ENCODE measurements around the gene KLHDC4.

Gene KLHDC4

DNA sequence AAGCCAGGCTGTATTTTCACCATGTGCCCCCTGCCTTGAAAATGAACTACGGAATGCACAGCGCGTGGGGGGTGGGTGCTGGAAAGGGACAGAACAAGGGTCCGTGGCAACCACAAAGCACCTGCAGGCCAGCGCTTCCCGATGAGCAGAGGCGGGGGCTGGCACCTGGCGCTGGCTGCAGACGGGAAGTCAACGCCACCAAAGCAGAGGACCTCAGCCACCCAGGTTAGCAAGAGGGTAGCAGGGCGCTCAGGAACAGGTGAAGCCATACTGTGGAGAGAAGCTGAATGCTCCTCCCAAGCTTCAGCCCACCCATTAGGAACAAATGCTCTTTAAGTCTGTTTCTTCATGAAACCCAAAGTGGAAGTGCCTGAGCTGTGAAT, 64.7 kb downstream of the KLHDC4 start:
- no peak for DNase-seq (ENCODE audit: low read depth in 3 of 3)

DNA sequence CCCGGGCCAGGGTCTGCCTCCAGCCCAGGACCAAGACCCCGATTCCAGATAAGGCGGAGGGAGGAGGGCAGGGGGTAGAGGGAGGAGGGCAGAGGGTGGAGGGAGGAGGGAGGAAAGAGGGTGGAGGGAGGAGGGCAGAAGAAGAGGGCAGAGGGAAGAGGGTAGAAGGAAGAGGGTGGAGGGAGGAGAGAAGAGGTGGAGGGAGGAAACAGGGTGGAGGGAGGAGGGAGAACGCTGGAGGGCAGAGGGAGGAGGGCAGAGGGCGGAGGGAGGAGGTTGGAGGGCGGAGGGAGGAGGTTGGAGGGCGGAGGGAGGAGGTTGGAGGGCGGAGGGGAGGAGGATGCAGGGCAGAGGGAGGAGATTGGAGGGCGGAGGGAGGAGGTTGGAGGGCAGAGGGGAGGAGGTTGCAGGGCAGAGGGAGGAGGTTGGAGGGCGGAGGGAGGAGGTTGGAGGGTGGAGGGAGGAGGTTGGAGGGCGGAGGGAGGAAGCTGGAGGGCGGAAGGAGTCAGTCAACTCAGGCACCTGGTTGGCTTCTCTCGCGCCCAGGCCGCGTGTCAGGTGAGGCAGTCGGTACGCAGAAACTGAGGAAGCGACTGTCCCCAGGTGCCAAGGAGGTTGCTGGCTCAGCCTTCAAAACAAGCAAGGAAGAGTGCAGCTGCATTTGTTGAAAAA, 65.2 kb downstream of the KLHDC4 start:
- no peak for DNase-seq (ENCODE audit: low read depth in 3 of 3)

DNA sequence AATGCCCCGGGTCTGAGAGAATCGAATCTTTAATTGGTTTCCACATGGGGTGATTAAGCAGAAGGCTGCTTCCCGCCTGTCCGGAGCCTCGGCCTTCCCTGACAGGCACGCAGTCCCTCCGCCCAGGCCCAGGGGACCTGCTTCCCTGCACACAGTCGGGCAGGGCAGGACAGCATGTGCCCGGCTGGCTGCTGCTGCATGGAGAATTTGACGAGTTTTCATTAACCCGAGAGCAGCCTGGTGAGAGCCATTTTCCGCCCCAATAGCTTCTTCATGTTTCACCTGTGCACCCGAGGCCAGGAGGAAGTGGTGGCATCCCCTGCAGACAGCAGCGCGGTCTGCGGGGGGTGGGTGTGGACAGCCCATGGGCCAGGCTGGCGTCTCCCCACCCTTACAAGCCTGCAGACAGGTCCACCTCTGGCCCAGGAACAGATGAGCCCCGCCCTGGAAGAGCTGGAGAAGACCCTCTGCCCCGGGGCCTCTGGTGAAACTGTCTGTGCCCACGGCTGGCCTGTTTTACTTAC, 67.0 kb downstream of the KLHDC4 start:
- no peak for DNase-seq (ENCODE audit: low read depth in 3 of 3)

DNA sequence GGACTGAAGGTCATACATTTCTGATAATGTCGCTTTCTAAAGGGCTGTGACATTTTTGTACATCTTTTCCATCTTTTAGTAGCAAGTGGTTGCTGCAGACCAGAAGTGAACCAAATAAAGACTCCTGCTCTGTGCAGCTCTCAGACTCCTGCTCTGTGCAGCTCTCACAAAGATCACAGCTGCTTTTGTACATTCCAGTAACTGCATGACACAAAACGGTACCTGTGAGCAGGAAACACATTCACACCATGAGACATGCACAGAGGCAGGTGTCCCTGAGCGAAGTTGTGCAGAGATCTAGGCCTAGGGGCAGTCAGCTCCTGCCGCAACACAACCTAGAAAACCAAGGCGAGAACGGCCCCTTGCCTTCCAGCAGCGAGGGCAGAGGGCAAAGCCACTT, 67.5 kb downstream of the KLHDC4 start:
- no peak for DNase-seq (ENCODE audit: low read depth in 3 of 3)

DNA sequence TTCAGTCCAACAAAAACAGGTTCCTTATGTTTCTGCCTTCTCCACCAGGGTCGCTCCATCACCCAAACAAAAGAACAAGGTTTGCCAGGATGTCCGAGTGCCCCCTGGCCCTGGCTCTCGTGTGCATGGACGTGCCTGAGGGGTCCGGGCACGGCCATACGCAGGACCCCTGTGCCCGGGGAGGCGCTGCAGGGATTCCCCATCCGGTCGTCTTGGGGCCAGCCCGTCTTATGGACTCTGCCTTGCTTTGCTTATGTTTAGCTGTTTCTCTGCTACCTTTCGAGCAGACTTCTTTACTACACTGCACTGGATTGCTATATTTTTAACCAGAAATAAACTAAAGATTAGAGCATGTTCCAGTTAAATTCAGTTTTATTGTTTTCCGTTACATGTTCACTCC, 68.0 kb downstream of the KLHDC4 start:
- no peak for DNase-seq (ENCODE audit: low read depth in 3 of 3)

DNA sequence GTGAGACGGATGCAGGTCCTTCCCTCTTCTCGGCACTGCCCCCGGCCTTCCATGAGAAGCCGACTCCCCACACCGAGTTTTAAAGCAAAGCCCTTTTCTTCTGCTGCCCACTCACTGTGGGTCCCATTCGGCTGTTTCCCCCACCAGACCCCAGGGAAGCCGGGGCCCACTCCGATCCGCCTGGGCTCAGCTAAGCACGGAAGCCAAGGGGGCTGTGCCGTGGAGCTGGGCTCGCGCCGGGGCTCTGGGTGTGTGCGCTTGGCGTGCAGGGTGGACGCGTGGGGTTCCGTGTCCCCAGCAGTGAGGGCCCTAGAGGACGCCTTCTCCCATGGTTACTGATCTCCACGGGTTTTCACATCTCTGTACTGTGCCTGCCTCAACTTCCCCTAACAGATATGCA, 68.5 kb downstream of the KLHDC4 start:
- no peak for DNase-seq (ENCODE audit: low read depth in 3 of 3)

DNA sequence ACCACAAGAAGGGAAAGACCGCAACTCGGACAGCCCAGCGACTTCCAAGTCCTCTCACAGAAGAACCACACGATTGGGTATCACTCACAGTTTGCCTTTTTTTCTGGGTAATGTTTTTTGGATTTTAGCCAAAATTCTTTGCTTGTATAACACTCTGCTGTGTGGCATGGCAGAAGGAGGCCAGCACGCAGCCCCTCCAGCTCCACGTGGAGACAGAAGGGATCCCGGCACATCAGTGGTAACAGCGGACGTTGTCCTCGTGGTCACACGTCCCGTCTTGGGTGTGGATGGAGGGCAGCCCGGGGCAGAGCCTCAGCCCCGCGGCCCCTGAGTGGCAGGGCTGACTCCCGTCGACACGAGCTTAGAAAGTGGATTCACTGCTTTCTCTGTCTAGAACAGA, 69.1 kb downstream of the KLHDC4 start:
- no peak for DNase-seq (ENCODE audit: low read depth in 3 of 3)

DNA sequence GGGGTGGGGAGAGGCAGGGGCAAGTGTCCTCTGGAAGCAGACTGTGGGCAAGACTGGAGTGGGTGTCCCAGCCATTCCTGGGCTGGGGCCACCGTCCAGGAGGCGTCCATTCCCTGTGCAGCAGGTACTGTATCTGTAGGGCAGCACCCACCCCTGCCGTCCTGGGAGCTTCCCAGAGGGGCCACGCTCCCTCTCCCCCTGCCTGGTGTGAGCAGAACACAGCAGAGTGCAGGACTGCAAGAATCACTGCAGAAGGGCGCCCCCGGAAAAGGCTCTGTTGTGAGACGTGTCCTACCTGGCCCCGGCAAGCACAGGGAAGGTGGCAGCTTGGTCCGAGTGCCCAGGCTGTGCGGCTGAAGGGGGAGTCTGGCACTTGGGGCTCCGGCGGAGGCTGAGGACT, 70.3 kb downstream of the KLHDC4 start:
- DNase-seq (ENCODE audit: low read depth in 3 of 3), result no peak

DNA sequence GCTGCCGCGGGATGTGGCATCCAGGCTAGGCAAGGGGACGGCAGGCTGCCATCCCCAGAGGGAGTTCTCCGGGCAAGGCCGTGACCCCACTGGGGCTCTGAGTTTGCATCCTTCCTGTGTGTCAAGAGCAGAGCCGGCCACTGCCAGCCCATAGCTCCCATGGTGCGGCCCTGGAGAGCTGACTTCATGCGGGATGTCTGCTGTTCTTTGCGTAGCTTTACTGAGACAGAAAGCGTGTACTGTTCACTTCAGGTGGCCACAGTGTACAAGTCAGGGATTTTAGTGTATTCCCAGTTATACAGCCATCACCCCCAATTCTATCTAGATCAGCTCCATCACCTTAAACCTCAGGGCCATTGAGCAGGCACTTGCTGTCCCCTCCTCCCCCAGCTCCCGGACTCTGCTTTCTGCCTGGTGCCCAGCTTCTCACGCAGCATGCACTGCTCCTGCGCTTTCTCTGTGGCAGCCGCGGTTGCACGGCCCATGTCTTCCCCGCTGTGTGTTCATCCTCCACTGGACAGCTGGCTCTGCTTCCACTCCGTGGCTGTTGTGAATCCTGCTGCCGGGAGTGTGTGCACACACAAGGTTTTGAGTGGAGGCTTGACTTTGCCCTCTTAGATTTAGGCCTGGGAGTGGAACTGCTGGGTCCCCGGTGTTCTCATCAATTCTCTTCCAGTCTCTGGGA, 71.2 kb downstream of the KLHDC4 start:
- DNase-seq (ENCODE audit: low read depth in 3 of 3), result no peak

DNA sequence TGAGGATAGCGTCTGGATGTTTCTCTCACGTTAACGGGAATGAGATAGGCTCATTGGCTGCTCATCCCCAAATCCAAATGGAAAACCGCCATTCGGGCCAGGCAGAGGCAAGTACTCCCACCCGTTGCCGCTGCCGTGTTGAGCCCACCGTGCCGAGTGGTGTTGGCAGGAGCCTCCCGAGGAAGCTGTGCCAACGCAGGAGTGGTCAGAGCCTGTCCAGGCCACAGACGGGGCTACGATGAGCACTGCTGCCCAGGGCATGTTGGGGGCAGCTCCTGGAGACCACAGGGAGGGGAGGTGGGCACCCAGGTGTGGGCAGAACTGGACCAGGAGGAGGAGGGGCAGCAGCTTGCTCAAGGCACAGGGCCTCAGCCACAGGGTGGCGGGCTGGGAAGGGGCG, 72.0 kb downstream of the KLHDC4 start:
- no peak for DNase-seq (ENCODE audit: low read depth in 3 of 3)

DNA sequence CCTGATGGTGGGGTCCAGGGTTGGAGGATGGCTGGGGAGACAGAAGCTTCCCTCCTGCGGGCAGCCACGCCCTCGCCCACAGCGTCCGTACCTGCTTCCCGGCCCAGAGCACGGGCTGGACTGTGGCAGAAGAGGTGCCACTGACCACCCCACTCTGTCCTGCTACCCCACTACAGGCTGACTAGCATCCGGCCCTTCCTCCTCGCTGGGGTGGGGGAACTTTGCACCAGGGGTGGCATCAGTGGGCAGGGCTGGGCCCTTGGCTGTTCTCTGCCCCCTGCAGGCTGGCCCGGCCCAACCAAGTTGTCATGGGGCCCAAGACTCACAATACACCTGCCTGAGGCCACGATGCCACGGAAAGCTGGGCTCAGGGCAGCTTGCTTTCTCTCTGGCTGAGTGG, 73.0 kb downstream of the KLHDC4 start:
- no peak for DNase-seq (ENCODE audit: low read depth in 3 of 3)

DNA sequence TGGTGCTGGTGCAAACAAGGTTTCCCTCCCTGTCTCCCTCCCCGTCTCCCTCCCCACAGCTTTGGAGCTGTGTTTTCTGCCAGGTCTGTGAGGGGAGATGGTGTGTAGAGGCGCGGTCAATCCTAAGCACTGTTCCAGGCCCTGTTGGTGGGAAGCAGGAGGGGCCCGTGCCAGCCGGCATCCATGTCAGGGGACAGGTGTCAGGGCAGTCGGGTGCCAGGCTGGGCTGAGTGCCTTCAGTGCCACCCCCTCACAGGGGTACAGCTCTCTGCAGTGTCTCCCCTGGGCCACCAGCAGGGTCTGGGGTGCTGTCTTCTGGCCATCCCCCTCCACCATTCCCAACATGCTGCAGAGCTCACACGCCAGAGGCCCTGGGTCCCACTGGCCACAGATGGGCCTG, 73.6 kb downstream of the KLHDC4 start:
- no peak for DNase-seq (ENCODE audit: low read depth in 3 of 3)

DNA sequence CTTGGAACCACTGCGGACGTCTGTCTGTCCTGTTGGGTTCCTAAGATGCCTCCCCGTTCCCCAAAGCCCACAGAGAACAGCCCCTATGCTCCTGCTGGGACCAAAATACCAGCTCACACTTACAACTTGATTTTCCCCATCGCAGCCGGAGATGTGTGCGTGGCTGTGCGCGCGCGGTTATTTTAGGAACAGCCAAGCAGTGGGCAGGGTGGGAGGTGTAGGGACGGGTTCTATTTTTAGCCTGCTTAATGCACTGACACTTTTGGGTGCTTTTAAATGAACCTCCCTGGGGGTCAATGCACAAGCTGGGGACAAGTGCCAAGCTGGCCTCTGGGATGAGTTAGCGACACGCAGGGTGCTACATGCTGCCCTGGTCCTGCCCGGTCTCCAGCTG, 74.1 kb downstream of the KLHDC4 start:
- DNase-seq (ENCODE audit: low read depth in 3 of 3), result no peak

DNA sequence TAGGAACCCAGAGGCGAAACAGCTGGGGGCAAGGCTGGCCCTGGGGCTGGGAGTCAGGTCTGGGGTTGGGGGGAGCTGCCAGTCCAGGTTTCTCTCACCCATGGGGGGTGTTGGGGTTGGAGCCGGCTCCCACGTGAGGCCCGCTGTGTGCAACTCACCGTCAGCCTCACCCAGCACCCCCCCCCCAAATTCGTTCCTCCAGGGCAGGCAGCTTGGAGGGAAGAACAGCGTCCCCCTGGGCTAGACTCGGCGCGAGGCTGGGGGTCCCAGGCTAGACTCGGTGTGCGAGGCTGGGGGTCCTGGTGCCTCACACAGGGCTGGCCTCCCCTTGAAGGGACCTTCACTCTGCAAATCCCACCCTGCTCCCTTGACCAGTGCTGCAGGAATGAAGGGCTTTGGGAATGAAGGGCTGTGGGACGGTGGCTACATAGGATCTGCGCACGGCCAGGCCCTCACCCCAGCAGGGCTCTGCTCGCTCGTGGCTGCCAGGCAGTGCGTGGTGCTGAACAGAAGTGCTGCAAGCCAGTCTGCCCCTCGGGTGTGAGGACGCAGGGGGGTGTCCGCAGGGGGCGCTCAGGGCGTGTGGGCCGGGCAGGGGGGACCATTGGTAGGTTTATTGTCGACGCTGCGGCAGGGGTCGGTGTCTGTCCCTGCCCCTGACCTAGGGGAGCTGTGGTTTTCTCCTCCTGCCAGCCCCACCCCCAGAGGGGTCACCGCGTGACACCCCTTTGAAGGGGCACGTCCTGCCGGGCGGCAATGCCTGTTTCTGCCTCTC, 74.7 kb downstream of the KLHDC4 start:
- no peak for DNase-seq (ENCODE audit: low read depth in 3 of 3)

DNA sequence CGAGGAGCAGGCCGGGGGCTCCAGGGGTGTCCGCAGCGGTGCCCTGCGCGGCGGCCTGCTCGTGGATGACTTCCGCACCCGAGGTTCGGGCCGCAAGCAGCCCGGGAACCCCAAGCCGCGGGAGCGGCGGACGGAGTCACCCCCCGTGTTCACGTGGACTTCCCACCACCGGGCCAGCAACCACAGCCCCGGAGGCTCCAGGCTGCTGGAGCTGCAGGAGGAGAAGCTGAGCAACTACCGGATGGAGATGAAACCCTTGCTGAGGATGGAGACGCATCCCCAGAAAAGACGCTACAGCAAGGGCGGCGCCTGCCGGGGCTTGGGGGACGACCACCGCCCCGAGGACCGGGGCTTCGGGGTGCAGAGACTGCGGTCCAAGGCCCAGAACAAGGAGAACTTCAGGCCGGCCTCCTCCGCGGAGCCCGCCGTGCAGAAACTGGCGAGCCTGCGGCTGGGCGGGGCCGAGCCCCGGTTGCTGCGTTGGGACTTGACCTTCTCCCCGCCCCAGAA, 75.8 kb downstream of the KLHDC4 start:
- no peak for DNase-seq (ENCODE audit: low read depth in 3 of 3)

DNA sequence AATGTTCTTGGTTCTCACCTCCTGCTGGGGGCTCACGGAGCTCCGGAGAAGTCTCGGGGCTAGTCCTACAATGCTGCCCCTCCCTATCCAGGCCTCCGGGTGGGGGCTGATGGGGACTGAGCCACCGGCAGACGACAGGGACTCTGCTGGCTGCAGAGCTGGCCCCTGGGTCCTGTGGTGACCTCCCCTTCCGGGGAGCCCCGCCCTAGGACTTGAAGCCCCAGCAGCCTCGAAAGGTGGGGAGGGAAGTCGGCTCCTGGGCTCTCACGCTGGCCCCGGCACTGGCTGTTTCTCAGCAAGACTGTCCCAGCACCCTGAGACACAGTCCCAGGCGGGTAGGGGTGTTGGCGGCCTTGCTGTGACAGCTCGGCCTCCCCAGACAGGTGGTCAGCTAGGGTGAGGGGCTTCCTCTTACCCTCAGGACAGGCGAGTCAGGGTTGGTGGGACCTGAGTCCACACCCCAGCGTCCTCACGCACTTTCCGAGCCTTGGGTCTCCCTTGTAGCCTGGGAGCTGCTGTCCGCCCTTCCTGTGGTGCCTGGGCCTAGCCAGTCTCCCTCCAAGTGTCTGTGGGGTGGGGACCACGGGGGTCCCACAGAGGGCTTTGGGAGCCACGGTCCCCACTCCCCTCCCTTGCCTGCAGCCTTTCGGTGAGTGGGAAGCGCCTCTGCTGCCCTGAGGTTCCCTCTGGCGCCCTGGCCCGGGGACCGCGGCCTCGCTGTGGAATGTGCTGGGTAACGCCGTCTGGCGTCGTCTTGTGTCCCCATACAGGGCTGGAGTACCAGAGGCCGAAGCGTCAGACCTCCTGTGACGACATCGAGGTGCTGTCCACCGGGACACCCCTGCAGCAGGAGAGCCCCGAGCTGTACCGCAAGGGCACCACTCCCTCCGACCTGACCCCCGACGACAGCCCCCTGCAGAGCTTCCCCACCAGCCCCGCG, 76.6 kb downstream of the KLHDC4 start:
- no peak for DNase-seq (ENCODE audit: low read depth in 3 of 3)

DNA sequence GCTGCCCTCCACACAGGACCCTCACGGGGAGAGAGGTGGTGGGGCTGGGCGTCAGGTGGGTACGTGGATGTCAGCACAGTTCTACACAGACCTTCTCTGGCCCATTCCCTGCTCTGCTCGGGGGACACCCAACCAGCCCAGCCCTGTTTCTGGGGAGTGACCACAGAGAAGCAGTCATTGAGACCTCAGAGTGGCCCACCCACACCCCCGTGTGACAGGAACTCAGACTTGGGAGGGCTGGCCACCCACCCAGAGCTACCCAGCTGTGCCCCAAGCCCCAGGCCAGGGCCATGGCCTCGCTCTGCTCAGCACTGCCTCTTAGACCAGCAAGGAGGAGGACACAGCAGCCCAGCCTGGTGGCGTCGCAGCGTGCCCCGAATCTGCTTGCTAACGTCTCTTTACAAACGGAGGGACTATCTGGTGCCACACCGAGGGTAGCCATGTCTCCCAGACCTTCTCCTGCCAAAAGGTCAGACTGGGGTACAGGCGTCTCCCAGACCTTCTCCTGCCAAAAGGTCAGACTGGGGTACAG, 77.7 kb downstream of the KLHDC4 start:
- no peak for DNase-seq (ENCODE audit: low read depth in 3 of 3)

DNA sequence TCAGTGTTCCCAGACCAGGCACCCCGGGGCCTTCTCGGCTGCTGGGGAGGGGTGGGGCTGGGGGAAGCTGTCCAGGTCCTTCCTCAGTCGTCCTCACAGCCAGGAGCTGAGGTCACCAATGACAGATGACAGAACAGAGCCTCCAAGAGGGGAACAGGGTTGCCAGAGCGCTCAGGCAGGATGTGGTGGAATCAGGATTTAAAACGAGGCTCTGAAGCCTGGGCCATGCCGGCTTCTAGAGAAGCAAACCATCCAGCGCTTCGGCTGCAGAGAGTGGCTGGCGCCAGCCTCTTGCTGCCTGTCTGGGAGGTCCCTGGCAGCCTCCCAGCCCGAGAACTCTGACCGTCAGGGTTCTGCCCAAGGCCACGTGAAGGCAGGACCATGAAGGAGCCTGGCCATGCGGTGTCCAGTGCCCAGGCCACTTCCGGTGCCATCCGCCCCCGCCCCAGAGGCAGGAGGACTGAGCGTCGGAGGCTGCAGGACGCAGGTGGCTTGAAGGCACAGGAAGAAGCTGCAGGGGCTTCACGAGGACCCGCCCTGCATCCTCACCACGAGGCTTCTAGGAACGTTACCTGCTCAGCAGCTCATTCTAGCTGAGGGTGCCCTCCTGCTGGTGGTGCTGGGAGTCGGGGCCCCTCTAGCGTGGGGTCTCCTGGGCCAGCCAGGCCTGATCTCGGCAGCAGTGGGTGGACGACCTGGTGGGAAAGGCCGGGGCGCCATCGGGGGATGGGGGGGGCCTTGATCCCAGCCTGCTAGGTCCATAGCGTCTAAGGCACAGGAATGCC, 78.5 kb downstream of the KLHDC4 start:
- no peak for DNase-seq (ENCODE audit: low read depth in 3 of 3)

DNA sequence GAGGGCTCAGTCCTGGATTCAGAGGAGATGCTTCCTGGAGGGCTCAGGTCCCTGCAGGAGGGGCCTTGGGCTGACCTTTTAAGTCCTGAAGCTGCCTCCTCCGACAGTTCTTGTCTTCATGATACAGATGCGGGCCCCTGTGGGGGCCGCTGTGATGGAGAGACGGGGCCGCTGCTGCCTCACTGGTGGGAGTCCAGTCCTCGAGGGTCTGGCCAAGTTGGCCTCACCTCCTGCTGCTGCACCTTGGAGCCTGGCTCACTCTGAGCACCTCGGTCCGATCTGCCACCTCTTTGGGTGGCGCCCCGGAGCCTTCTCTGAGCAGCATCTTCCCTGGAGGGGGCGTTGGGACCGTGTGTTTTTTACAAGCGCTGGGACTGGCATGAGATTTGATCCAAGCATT, 79.1 kb downstream of the KLHDC4 start:
- DNase-seq (ENCODE audit: low read depth in 3 of 3), result no peak

DNA sequence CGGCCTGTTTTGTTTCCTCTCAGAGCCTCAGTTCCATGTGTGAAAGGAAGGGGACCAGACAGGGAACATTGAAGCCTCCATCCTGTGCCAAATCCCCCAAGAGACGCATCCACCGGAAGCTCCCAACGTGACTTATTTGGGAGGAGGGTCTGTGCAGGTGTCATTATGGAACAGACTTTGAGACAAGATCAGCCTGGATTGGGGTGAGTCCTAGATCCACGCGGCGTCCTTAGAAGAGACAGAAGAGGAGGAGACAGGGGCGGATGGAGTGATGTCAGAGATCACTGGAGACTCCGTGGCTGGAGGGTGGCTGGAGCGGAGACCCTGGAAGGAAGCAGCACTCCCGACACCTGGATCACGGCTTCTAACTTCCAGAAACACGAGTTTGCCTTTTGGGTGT, 80.0 kb downstream of the KLHDC4 start:
- DNase-seq (ENCODE audit: low read depth in 3 of 3), result no peak

DNA sequence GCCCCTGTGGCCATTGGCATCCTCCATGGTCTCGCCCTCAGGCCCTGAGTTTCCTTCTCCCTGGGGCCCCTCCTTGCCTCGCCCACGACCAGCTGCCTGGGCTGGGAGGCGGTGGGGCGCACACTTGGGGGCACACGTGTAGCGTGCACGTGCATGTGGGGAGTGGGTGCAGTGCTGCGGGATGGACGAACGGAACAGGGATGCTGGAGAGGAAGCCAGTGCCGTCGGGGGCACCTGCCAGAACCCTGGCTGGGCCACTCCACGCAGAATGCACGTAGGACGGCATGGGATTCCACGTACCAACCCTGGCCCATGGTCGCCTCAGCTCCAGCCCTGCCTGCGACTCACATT, 80.4 kb downstream of the KLHDC4 start:
- DNase-seq (ENCODE audit: low read depth in 3 of 3), result no peak
